Activated CD8-positive, alpha-beta memory T cell treated with anti-CD3 and anti-CD28 coated beads for 48 hours (primary cell): ENCODE results near the gene CELA2B.
"Not testable (repeated sequence)": the region's sequence is repeated elsewhere in the genome, so short reads cannot be mapped to it uniquely, and the experiment has no call there.

Experiments
- DNase-seq, 3 experiments: peaks; one replicate each; pipeline ENCODE4 v3.0.0-alpha.2; 2020; ENCODE audit warnings: low read depth in 2 of 3, low spot score in 2 of 3

CELA2B gene

DNA sequence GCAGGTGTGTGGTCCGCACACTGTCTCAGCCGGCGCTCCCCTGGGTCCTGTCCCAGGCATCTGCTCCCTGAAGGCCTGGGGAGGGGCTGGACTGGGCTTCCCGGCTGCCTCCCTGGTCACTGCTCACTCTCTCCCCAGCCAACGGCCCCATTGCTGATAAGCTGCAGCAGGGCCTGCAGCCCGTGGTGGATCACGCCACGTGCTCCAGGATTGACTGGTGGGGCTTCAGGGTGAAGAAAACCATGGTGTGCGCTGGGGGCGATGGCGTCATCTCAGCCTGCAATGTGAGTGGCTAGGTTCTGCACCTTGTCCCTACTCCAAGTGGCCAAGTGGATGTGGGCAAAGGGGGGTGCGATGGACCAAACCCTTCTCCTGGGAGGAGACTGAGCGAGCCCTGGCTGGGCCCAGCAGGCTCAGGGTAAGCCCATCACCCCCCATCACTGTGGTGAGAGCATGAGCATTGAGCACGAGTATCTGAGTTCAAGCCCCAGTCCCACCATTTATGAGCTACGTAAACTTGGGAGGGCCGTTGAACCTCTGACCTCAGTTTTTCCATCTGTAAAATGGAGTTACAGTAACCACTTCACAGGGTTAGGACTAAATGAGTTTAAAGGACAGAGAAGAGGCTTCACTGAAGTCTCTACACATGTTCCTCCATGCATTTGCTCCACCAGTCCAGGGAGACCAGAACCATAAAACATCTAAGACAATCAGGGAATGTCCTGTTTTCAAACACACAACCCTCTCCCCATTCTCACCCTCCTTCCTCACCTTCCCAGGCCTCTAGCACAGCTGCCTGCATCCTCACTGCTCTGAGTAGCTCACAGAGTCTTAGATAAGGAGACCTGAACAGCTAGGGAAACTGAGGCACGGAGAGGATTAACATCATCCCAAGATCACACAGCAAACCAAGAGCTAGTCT lies 31.2 kb upstream of the CELA2B start:
- no peak for DNase-seq

DNA sequence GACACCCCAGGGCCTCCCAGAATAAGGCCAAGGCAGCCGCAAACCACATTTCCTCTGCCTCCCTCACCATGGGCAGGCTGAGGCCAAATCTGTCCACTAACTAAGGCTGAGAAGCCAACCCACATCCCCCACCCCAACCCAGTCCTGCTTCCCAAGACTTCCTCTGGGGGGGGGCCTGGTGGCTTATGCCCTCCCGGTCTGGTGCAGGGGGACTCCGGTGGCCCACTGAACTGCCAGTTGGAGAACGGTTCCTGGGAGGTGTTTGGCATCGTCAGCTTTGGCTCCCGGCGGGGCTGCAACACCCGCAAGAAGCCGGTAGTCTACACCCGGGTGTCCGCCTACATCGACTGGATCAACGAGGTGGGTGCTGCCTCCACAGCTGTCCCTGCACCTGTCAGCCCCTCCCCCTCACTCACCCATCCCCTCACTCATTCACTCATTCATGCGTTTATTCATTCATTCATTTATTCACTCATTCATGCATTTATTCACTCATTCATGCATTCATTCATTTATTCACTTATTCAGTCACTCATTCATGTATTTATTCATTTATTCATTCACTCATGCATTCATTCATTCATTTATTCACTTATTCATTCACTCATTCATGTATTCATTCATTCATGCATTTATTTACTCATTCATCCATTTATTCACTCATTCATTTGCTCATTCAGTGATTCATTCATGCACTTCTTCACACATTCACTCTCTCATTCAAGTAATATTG lies 30.3 kb upstream of the CELA2B start:
- no peak for DNase-seq

DNA sequence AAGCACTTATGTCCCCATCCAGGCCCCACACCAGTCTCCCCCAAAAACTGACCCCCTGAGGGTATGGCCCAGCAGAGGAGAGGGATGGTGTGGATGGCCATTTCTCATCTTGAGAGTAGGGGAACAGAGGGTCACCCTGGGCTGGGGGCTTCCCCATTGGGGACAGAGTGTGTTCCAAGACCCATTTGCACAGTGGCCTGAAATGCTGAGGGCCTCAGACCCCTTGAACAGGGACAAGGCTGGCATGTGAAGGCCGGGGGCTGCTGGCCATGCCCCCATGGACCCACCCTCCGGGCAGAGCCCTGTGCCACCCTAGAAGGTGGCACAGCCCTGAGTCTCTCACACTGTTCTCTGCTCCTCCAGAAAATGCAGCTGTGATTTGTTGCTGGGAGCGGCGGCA lies 29.7 kb upstream of the CELA2B start:
- no peak for DNase-seq

DNA sequence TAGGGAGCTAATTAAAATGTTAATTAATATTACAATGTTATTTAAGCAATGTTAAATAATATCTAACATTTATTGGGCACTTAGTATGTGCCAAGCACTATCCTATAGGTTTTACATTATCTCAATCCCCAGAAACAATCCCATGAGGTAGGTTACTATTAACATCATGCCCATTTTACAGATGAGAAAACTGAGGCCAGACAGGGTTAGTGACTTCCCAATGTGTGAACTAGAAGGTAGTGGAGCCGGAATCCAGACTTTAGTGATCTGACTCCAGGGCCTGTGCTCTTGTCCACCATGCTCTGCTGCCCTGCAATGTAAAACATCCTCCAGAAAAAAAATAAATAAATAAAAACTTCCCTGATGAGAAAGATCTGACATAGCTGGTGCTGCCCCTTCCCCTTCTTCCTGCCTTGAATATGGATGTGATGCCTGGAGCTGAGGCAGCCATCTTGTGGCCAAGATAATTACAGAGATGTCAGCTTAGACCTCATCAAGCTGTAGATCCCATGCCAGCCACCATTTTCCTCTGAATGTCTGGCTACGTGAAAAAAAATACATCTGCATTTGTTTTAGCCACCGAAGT lies 26.9 kb upstream of the CELA2B start:
- DNase-seq, result no peak

DNA sequence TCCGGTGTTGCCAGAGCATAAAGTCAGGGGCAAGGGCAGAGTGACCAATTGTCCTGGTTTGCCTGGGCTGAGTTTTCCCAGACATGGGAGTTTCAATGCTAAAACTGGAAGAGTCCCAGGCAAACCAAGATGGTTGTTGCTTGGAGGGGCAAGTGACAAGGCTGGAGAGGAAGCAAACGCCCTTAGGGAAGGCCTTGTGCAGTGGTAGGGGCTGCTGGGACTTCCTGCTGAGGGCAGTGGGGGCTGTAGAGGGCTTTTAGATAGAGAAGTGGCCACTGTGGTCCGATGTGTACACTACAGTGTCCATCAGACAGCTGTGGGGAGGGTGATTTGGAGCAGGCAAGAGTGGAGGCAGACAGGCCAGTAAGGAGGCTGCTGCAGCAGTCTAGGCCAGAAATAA lies 26.3 kb upstream of the CELA2B start:
- DNase-seq, result no peak

DNA sequence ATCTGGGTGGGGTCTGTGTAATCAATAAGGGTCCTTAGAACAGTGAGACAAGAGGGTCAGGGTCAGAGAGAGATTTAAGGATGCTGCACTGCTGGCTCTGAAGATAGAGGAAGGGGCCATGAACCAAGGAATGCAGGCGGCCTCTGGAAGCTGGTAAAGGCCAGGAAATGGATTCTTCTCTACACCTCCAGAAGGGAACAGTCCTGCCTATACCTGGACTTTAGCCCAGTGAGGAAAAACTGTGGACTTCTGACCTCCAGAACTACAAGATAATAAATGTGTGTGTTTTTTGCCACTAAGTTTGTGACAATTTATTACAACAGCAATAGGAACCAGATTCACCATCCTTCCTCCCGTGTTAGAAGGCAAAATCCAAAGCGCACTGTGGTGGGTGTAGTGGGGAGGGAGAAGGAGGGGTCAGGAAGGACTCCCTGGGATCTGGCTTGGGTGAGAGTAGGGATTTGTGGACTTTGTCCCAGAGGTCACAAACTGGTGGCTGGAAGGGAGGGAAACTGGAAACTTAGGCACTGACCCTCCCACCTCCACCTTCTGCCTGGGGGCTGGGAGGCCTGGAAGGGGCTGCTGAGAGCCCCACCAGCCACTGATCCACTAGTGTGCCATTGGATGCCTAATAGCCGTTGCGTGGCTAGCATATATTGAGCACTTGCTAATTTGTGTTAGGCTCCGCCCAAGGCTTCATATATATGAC lies 24.7 kb upstream of the CELA2B start:
- no peak for DNase-seq

DNA sequence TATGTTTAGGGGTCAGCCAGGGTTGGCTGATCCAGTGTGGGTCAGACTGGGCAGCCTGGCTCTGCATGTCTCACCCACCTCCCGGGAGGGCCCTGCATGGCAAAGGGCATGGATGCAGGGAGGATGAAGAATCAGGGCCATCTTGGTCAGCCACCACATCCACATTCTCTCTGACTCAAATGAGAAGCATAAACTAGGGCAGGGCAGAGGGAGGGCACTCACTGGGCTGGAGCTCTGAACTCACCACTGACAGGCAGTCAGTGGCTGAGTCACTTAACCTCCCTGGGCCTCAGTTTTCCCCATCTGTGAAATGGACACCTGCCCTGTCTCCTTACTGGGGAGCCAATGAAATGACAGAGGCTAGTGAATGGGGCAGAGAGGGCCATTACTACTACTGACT lies 23.7 kb upstream of the CELA2B start:
- DNase-seq, result no peak

DNA sequence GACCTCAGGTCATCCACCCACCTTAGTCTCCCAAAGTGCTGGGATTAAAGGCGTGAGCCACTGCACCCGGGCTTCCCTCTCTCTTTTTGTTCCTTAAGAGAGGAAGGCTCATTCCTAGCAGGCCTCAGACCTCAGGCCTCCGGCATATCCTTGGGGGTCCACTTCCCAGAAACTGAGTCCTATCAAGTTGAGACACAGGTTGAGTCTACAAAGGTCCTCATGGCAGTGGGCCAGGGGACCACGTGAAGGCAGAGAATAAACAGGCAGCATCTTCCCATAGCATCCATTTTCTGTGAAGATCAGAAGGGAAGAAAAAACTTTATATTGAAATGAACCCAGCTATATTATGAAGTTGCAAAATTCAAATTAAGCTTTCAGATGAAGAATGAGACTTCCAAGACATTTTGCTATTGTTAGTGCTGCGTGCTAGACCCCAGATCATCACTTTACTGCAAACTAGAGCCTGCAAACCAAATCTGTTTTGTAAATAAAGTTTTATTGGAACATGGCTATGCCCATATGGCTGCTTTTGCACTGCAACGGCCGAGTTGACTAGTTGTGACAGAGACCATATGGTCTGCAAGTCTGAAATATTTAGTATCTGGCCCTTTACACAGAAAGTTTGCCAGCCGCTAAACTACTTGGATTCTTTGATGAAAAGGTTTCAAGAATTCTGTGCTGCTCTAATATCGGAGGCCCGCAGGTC lies 22.9 kb upstream of the CELA2B start:
- no peak for DNase-seq

DNA sequence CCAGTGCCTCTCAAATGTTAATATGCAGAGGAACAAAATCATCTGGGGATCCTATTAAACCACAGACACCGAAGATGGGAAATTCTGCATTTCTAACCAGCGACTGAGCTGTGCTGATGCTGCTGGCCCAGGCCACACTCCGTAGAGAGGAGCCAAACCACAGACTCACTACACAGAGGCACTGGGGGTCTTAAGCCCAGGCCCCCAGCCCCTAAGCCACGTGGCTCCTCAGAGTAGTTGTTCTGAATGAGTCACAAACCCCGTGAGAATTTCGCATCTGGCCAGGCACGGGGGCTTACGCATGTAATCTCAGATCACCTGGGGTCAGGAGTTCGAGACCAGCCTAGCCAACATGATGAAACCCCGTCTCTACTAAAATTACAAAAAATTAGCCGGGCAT lies 22.2 kb upstream of the CELA2B start:
- DNase-seq, result no peak

DNA sequence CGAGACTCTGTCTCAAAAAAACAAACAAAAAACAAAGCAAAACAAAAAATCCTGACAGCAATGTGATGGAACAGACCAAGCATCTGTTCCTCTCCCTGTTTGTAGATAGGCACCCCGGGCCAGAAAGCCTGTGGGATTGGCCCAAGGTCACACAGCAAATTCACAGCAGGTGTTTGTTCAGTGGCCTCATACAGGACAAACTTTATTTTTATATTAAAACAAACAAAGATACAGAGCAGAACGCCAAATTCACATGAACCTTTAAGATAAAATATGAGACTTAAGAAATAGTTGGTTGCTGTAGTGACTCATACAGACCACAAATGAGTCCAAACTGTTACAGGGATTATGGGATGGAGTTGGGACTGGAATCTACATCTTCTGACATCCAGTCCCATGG lies 21.6 kb upstream of the CELA2B start:
- no peak for DNase-seq

DNA sequence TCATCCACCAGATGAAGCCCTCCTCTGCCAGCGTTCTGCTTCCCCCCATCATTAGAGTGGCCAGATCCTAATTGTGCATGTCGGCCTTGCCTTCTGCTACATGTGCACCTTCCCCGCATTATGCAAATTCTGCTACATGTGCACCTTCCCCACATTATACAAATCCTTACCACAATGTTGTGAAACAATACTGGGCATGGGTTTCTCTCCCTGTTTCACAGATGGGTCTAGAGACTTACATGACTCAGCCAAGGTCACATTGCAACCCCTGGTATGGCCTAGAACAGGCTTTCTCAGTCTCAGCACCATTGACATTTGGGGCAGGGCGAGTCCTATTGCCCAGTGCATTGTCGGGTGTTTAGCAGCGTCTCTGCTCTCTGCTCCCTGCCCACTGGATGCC lies 20.4 kb upstream of the CELA2B start:
- no peak for DNase-seq

DNA sequence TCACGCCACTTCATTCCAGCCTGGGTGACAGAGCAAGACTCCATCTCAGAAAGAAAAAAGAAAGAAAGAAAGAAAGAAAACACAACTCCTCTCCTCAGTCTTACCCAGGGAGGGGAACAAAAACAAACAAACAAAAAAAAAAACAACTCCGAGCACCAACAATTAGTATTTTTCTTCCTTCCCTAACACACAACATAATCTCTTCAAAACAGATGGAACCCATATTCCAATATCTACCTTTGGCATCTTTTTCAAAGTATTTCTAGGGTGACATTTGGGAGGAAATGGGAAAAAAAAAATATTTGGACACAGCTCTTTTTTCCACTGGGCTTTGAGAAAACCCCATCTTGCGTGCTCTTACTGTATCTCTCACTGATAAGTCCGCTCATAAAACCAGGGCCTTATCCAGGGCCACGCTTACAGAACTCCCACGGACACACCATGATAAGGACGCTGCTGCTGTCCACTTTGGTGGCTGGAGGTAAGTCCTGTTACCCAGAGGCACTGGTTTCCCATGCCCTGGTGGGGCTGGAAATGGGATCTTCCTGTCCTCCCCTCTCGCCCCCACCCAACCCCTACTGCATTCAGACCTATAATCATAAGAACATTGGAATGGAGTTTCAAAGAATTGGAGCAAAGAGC lies 19.5 kb upstream of the CELA2B start, which contains the start of gene CELA2A:
TSS of gene CELA2A (plus strand) at position 420 of the 642 bp plus-strand sequence. CDS start at position 442, 22 bp downstream.
- no peak for DNase-seq

DNA sequence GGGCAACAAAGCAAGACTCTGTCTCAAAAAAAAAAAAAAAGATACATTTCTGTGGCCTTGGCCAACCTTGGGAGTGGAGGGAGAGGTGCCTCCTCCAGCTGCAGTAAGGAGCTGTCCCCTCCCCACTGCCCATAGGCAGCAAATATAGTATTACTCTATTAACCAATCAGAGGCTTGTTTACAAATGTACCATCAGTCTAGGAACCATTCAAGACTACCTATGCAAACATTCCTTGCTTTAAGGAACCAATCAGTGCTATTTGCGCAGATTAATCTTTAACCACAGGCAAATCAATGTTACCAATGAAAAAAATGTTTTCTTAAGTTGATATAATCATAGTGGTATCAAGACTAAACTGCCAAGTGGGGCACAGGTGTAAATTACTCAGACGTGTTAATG lies 18.3 kb upstream of the CELA2B start:
- DNase-seq, result no peak

DNA sequence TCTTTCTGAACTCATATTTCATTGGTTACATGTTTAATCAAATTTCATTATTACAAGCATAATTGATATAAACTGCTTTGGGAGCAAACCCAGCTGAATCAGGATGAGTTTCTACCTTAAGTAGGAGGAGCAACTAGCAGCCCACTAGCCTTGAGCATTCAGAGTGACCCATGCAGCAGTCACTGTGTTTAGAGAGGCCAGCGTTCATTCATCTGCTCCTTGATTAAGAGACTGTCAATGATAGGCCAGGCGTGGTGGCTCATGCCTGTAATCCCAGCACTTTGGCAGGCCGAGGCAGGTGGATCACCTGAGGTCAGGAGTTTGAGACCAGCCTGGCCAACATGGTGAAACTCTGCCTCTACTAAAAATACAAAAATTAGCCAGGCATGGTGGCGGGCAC lies 17.5 kb upstream of the CELA2B start:
- DNase-seq, result not testable (repeated sequence)

DNA sequence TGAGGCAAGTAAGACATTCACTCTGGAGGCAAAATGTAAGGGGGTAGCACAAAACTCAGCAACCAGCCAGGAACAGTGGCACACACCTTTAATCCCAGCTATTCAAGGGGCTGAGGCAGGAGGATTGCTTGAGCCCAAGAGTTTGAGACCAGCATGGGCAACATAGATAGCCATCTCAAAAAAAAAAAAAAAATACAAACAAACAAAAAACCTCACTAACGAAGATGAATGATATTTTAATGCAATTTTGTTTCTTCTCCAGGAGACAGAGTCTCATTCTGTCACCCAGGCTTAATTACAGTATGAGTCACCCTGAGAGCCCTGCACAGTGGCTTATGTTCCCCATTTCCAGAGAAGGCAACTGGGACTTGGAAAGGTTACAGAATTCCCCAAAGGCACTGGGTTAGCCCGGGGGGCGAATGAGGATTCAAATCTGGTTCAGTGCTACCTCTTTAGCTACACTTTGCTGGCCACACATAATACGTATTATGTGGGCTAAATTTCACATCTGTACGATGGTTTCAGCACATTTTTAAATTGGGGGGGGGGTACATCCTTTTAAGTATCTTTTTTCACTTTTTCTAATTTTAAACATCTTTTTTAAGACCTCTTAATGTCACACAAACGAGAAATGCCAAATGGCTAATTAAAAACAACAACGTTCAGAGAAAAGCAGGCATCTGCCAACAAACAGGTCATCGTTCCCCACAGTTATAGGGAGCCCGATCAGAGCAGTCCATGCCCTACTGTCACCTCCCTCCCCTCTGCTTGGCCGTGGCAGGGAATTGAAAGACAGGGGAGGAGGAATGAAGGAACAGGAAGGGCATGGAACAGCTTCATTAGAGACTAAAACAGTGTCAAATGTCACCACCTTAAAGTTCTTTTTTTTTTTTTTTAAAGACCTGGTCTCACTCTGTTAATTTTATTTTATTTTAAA lies 15.9 kb upstream of the CELA2B start:
- DNase-seq, result no peak

DNA sequence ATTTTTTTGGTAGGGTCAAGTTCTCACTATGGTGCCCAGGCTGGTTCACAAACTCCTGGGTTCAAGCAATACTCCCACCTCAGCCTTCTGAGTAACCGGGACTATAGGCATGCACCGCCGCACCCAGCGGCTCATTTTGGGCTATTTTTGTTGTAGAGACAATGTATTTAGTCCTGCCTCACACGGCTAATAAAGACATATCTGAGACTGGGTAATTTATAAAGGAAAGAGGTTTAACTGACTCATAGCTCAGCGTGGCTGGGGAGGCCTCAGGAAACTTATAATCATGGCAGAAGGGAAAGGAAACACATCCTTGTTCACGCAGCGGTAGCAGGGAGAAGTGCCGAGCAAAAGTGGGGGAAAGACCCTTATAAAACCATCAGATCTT lies 15.2 kb upstream of the CELA2B start:
- no peak for DNase-seq

DNA sequence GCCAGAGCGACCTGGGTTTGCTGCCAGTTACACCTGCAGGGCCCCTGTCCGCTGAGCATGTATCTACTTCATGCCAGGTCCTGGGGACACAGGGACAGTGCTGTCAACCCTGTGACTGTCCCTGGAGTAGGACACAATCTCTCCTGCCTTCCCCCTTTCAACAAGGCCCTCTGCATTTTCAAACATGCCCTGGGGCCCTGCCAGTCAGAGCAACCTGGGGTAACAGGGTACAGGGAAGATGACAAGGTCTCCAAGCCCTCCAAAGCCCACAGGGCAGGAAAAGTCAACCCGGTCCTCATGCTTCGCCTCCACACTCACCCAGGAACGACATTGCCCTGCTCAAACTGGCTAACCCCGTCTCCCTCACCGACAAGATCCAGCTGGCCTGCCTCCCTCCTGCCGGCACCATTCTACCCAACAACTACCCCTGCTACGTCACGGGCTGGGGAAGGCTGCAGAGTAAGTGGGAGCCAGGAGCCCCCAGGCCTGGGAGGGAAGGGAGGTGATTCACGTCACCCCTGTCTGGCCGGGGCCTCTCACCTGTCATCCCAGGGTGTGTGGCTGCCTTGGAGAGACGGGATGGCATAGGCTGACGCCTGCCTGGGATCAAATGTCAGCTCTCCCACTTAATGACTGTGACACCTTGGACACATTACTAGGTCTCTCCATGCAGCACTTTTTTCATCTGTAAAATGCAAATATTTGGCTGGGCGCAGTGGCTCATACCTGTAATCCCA lies 12.7 kb upstream of the CELA2B start:
- not testable (repeated sequence) for DNase-seq

DNA sequence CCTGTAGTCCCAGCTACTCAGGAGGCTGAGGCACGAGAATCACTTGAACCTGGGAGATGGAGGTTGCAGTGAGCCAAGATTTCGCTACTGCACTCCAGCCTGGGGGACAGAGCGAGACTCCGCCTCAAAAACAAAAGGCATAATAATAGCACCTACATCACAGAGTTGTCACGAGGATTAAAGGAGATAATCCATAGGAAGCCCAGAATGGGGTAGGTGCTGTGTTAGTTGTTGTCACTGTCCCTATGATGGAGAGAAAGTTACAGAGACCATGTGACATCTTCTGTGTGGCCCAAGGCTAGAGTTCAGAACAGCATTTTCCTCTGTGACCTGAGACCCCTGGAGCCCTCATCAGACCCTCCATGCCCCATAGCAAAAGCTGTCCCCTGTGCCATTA lies 12.0 kb upstream of the CELA2B start:
- not testable (repeated sequence) for DNase-seq
